Stimulated activated naive B cell treated with anti-CD40 and anti-IgM and Interleukin-4, amounts not matched to agents 10 μg/mL and 1 μg/mL and 100 μg/mL, for 72 hours (primary cell): ENCODE data around the gene PRKAR2A.
"Not testable (repeated sequence)": the region's sequence is repeated elsewhere in the genome, so short reads cannot be mapped to it uniquely, and the experiment has no call there.

Experiments used
- ATAC-seq, 2 donors: fragments of 150-1000 bp; cut with Tn5 transposase; replicated peaks; 2 replicates each; pipeline ENCODE4 v1.10.0; 2021; ENCODE audit warnings: moderate library complexity in 1 of 2
- DNase-seq: peaks from one replicate; pipeline ENCODE4 v3.0.0; 2021
- H3K27ac Mint-ChIP-seq: one replicate; pipeline ENCODE4 v1.8.0; 2022; ENCODE audit warnings: mild to moderate bottlenecking, mixed read lengths
- H3K27me3 Mint-ChIP-seq, 2 donors: one replicate each; pipeline ENCODE4 v1.8.0; 2022; ENCODE audit warnings: mixed read lengths in 2 of 2
- H3K36me3 Mint-ChIP-seq, 2 donors: one replicate each; pipeline ENCODE4 v1.8.0; 2022; ENCODE audit warnings: mixed read lengths in 2 of 2, mild to moderate bottlenecking in 1 of 2
- H3K4me1 Mint-ChIP-seq, 2 donors: one replicate each; pipeline ENCODE4 v1.8.0; 2022; ENCODE audit warnings: mixed read lengths in 2 of 2, mild to moderate bottlenecking in 1 of 2
- H3K4me3 Mint-ChIP-seq, 2 donors: one replicate each; pipeline ENCODE4 v1.8.0; 2022; ENCODE audit warnings: mild to moderate bottlenecking in 2 of 2, mixed read lengths in 2 of 2, moderate library complexity in 1 of 2
- H3K9me3 Mint-ChIP-seq, 2 donors: one replicate each; pipeline ENCODE4 v1.8.0; 2022; ENCODE audit warnings: mixed read lengths in 2 of 2, mild to moderate bottlenecking in 1 of 2

Gene PRKAR2A

GRCh38 chr3:48820612-48821324 is 26.9 kb downstream of the PRKAR2A start:
- Mint-ChIP-seq H3K36me3 (peaks cover 3 to 14% of the 10 kb centered on the region in 2 donors), H3K27ac (no peak overlapping the region), H3K4me1 (peaks cover 10 to 12% of the 10 kb centered on the region in 2 donors), H3K9me3 (peaks cover 0 to 1% of the 10 kb centered on the region in 2 donors), H3K4me3 (no peak overlapping the region), H3K27me3 (no peaks in the 10 kb centered on the region)
- no peak for ATAC-seq
- no peak for DNase-seq

- no peaks in the 10 kb centered on the region for H3K27me3 Mint-ChIP-seq
- H3K36me3 Mint-ChIP-seq = peaks cover 3 to 14% of the 10 kb centered on the region in 2 donors
- H3K4me1 Mint-ChIP-seq = peaks cover 10 to 13% of the 10 kb centered on the region in 2 donors
- no peak overlapping the region for H3K4me3 Mint-ChIP-seq
- DNase-seq = no peak
- H3K9me3 Mint-ChIP-seq = peaks cover 0 to 1% of the 10 kb centered on the region in 2 donors
- H3K27ac Mint-ChIP-seq = no peak overlapping the region
- ATAC-seq = no peak
These were observed 28.1 kb downstream of the PRKAR2A start for GRCh38 chr3:48819234-48820221.

GRCh38 chr3:48811524-48811923 is 36.1 kb downstream of the PRKAR2A start:
- Mint-ChIP-seq H3K4me1 (peaks cover 15 to 18% of the 10 kb centered on the region in 2 donors), H3K4me3 (no peak overlapping the region), H3K27ac (no peak overlapping the region), H3K36me3 (peaks cover 0 to 6% of the 10 kb centered on the region in 2 donors), H3K9me3 (no peaks in the 10 kb centered on the region), H3K27me3 (no peaks in the 10 kb centered on the region)
- ATAC-seq = no peak
- no peak for DNase-seq

GRCh38 chr3:48804930-48805329 is 42.7 kb downstream of the PRKAR2A start:
- H3K27me3 Mint-ChIP-seq = no peaks in the 10 kb centered on the region
- no peaks in the 10 kb centered on the region for H3K9me3 Mint-ChIP-seq
- no peak overlapping the region for H3K4me3 Mint-ChIP-seq
- peaks cover 6 to 18% of the 10 kb centered on the region in 2 donors for H3K36me3 Mint-ChIP-seq
- H3K27ac Mint-ChIP-seq = no peak overlapping the region
- no peak for DNase-seq
- no peak for ATAC-seq
- peaks cover 0 to 4% of the 10 kb centered on the region in 2 donors for H3K4me1 Mint-ChIP-seq

- not testable (repeated sequence) for H3K9me3 Mint-ChIP-seq, H3K4me3 Mint-ChIP-seq, DNase-seq, ATAC-seq, H3K4me1 Mint-ChIP-seq, H3K27me3 Mint-ChIP-seq, H3K27ac Mint-ChIP-seq
- H3K36me3 Mint-ChIP-seq = peaks cover 10 to 22% of the 10 kb centered on the region in 2 donors
These were observed 46.8 kb downstream of the PRKAR2A start for GRCh38 chr3:48800831-48801230.

- Mint-ChIP-seq H3K9me3 (no peaks in the 10 kb centered on the region), H3K36me3 (peaks cover 11 to 21% of the 10 kb centered on the region in 2 donors), H3K27ac (no peak overlapping the region), H3K4me1 (no peaks in the 10 kb centered on the region), H3K4me3 (no peak overlapping the region), H3K27me3 (no peaks in the 10 kb centered on the region)
- ATAC-seq (no peak), DNase-seq (no peak)
These were observed 48.7 kb downstream of the PRKAR2A start for GRCh38 chr3:48798998-48799397.

- no peaks in the 10 kb centered on the region for H3K27me3 Mint-ChIP-seq
- H3K9me3 Mint-ChIP-seq = no peaks in the 10 kb centered on the region
- peaks cover 10 to 15% of the 10 kb centered on the region in 2 donors for H3K36me3 Mint-ChIP-seq
- H3K27ac Mint-ChIP-seq = no peak overlapping the region
- no peaks in the 10 kb centered on the region for H3K4me1 Mint-ChIP-seq
- no peak overlapping the region for H3K4me3 Mint-ChIP-seq
- ATAC-seq (no peak), DNase-seq (no peak)
These were observed 50.0 kb downstream of the PRKAR2A start for GRCh38 chr3:48797626-48798025.

- no peak overlapping the region for H3K27ac Mint-ChIP-seq
- H3K27me3 Mint-ChIP-seq = no peaks in the 10 kb centered on the region
- H3K9me3 Mint-ChIP-seq = no peaks in the 10 kb centered on the region
- peaks cover 9% of the 10 kb centered on the region in 2 donors for H3K36me3 Mint-ChIP-seq
- H3K4me1 Mint-ChIP-seq = no peaks in the 10 kb centered on the region
- no peak for DNase-seq
- H3K4me3 Mint-ChIP-seq = peak overlapping the region in 1 of 2 donors; percentile 41
- no peak for ATAC-seq
These were observed 51.5 kb downstream of the PRKAR2A start for GRCh38 chr3:48795997-48796732.

GRCh38 chr3:48793484-48793883 is 54.2 kb downstream of the PRKAR2A start:
- not testable (repeated sequence) for H3K4me1 Mint-ChIP-seq, H3K27ac Mint-ChIP-seq, H3K9me3 Mint-ChIP-seq, H3K4me3 Mint-ChIP-seq, H3K27me3 Mint-ChIP-seq, DNase-seq, ATAC-seq
- H3K36me3 Mint-ChIP-seq = peaks cover 16 to 19% of the 10 kb centered on the region in 2 donors

- no peaks in the 10 kb centered on the region for H3K4me1 Mint-ChIP-seq
- ATAC-seq = no peak
- no peak overlapping the region for H3K4me3 Mint-ChIP-seq
- no peaks in the 10 kb centered on the region for H3K9me3 Mint-ChIP-seq
- DNase-seq = no peak
- no peak overlapping the region for H3K27ac Mint-ChIP-seq
- H3K27me3 Mint-ChIP-seq = no peaks in the 10 kb centered on the region
- peaks cover 21 to 25% of the 10 kb centered on the region in 2 donors for H3K36me3 Mint-ChIP-seq
These were observed 58.0 kb downstream of the PRKAR2A start for GRCh38 chr3:48789665-48790064.

GRCh38 chr3:48788544-48789162 is 59.0 kb downstream of the PRKAR2A start:
- peaks cover 23 to 25% of the 10 kb centered on the region in 2 donors for H3K36me3 Mint-ChIP-seq
- no peak for DNase-seq
- no peak overlapping the region for H3K27ac Mint-ChIP-seq
- no peaks in the 10 kb centered on the region for H3K27me3 Mint-ChIP-seq
- no peak overlapping the region for H3K4me3 Mint-ChIP-seq
- no peak for ATAC-seq
- no peaks in the 10 kb centered on the region for H3K9me3 Mint-ChIP-seq
- no peaks in the 10 kb centered on the region for H3K4me1 Mint-ChIP-seq

GRCh38 chr3:48784426-48785120 is 63.1 kb downstream of the PRKAR2A start:
- Mint-ChIP-seq H3K4me3 (no peak overlapping the region), H3K27ac (no peak overlapping the region), H3K9me3 (no peaks in the 10 kb centered on the region), H3K4me1 (no peaks in the 10 kb centered on the region), H3K36me3 (peaks cover 23 to 36% of the 10 kb centered on the region in 2 donors), H3K27me3 (no peaks in the 10 kb centered on the region)
- no peak for ATAC-seq
- DNase-seq = no peak

GRCh38 chr3:48783304-48783703 is 64.4 kb downstream of the PRKAR2A start:
- no peaks in the 10 kb centered on the region for H3K9me3 Mint-ChIP-seq
- H3K4me1 Mint-ChIP-seq = no peaks in the 10 kb centered on the region
- DNase-seq (no peak), ATAC-seq (no peak)
- H3K4me3 Mint-ChIP-seq = no peak overlapping the region
- no peaks in the 10 kb centered on the region for H3K27me3 Mint-ChIP-seq
- H3K36me3 Mint-ChIP-seq = peaks cover 16 to 26% of the 10 kb centered on the region in 2 donors
- H3K27ac Mint-ChIP-seq = no peak overlapping the region
